Measurements from ENCODE around the gene TUT1.

- TF ChIP-seq CTCF (IDR thresholded peaks at IDR 0.05): peak in 1 of 4 experiments; percentile 3
- TF ChIP-seq POLR2A (IDR thresholded peaks at IDR 0.05): peak; percentile 63 to 65
- TF ChIP-seq POLR2AphosphoS5 (IDR thresholded peaks at IDR 0.05): peak; percentile 73
- no peak for TF ChIP-seq EP300 (IDR thresholded peaks at IDR 0.05)
Observed at GRCh38 chr11:62601372-62602140, 10.2 kb upstream of the TUT1 start, which contains the start of gene MTA2.
